ENCODE results near the gene RAC2.
"Not testable (repeated sequence)": the region's sequence is repeated elsewhere in the genome, so short reads cannot be mapped to it uniquely, and the experiment has no call there.

The RAC2 gene

GRCh38 chr22:37255558-37256006 lies 11.5 kb upstream of the RAC2 start:
- no peak for DNase-seq (ENCODE audit: low read depth)

GRCh38 chr22:37254867-37255233 lies 10.8 kb upstream of the RAC2 start:
- no peak for DNase-seq (ENCODE audit: low read depth)

- DNase-seq (ENCODE audit: low read depth): no peak
These were observed 10.3 kb upstream of the RAC2 start for GRCh38 chr22:37254209-37254866.

DNA sequence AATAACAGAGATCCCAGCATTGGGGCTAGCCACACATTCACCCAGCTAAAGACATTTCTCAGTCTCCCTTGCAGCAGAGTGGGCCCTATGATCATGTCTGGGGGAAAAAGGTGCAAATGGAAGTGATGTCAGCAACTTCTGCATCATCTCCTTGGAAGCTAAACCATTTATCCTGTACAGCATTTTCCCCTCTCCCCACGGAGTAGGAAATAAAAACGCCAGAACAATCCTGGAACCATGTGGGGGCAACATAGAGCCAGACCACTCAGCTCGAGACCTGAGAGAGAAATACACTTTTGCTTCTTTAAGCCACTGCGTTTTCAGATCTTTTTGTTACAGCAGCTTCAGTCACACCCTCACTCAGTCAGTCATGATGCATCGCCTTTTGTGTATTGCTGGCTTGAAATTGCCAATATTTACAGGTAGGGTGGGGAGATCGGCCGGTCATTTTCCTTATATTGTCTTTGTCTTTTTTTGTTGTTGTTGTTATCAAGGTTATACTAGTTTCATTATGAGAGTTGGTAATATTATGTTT lies 9.1 kb upstream of the RAC2 start:
- DNase-seq (ENCODE audit: low read depth): no peak

- DNase-seq (ENCODE audit: low read depth): not testable (repeated sequence)
These were observed 7.8 kb upstream of the RAC2 start for GRCh38 chr22:37251836-37252235.

DNA sequence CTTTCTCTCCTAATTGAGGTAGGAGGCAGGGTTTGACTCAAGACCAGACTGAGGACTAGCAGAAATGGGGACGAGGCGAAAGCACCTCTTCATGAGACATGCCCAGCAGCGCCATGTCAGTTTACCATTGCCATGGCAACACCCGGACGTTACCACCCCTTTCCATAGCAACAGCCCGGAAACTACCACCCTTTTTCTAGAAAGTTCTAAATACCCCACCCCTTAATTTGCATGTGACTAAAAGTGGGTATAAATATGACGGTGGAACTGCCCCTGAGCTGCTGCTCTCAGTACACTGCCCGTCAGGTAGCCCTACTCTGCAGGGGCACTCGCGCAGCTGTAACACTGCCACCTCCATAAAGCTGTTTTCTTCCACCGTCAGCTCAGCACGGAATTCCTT lies 5.9 kb upstream of the RAC2 start:
- DNase-seq (ENCODE audit: low read depth): no peak

GRCh38 chr22:37248251-37248650 lies 4.2 kb upstream of the RAC2 start:
- no peak for DNase-seq (ENCODE audit: low read depth)

- no peak for DNase-seq (ENCODE audit: low read depth)
These were observed 1.7 kb upstream of the RAC2 start for GRCh38 chr22:37245740-37246139.

DNA sequence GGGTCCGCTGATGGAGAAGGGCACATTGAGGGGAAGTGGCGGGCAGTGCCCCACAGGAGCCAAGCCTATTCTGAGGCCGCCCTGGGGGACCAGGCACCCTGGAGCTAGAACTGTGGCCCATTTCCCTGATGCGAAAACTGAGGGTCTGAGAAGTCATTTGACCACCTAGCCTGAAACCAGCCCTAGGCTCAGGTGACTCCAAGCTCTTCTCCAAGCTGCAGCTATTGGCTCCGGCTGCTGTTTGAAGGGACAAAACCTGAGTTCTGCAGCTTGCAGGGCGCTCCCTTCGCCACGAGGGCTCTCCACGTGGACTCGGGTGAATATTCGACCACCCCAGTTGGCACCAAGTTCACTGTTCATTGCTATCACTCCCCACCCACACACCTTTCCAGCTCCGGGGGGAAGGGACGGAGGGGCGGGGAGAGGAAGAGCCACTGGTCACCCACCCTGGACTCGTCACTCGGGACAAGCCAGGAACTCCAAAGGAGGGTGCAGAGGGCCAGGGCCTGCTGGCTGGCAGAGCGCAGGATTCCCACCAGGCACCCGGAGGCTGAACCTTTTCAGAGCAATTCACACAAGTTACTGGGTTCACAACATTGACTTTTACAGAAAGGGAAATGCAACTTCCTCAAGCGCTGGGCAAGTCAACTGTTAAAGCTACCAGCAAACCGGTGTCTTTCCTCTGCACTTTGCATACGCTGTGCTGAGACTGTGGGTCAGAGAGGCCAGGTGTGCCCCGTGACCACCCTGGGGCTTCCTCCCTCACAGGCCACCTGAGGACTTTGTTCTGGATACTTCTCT lies 1.1 kb upstream of the RAC2 start:
- no peak for DNase-seq (ENCODE audit: low read depth)

DNA sequence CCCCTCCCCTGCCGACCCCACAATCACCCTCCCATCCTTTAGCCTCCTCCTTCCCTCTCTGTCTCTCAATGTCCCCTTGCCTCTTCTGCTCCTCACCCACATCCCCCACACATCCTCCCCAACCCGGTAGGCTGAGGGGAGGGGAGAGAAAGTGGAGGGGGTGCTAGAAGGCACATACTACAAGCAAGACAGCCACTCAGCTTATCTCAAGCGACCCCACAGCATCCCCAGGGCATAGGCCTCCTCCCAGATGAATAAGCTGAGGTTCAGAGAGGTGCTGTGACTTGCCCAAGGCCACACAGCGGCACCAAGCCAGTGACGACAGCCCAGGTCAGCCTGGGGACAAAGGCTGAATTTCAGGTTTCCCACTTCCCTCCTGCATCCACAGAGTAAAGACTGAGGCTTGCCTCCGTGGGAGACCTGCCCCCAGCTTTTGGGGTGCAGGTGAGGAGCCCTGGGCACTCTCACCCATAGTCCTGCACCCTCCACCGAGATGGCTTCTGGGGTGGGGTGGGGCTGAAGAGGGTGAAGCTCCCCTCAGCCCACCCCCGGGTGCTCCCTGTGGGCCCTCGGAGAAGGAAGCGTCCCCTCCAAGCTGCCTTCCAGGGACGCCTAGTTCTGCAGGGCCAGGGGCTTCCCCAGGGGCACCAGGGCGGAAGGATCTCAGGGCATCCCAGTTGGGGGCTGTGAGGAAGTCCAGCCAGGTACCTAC lies 511 bp downstream of the RAC2 start:
- no peak for DNase-seq (ENCODE audit: low read depth)

GRCh38 chr22:37242395-37242918 lies 1.6 kb downstream of the RAC2 start:
- DNase-seq (ENCODE audit: low read depth): peak; percentile 77

DNA sequence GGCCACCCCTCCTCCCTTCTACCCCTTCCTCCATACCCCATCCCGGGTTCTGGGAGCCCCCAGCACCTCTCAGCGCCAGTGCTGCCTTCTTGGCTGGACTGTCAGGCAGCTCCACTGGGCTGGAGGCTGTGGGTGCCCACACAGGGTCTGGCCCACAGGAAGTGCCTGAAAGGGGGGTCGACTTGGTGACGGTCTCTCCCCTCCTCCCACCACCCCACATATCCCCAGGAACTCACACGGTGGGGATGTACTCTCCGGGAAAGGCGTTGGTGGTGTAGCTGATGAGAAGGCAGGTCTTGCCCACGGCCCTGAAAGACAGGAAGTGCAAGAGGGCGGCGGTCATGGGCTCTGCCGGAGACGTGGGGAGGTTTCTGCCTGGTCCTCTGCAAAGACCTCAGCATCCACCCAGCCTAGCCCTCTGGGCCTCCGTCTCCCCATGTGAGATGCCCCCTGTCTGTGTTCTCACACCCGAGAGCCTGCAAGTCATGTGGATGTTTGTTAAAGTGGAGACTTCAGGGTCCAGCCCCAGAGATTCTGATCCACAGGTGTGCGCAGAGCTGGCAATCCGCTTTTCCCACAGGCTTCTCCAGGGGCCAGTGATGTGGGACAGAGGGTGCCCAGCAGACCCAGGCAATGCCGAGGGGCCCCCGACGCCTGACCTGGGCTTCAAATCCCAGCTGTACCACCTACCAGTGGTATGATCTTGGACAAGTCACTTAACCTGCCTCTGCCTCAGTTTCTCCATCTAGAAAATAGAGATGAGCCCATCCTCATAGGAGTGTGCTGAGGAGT lies 2.5 kb downstream of the RAC2 start:
- no peak for DNase-seq (ENCODE audit: low read depth)

DNA sequence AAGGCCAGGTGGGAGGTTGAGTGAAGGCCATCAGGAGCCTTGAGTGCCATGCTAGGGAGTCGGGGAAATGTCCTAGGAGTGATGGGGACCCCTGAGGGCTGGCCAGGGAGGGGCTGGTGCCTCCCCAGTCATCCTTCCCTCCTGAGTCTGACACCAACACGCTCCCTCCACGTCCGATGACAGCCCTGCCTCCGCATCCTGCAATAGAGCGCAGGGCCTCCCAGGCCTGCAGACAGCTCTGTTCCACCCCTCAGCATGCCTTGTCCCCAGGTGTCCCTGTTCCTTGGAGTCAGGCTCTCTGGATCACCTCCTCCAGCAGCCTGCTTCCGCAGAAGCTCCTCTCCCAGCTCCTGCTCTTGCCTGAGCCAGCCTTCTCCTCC lies 3.1 kb downstream of the RAC2 start:
- no peak for DNase-seq (ENCODE audit: low read depth)

- DNase-seq (ENCODE audit: low read depth): no peak
These were observed 3.7 kb downstream of the RAC2 start for GRCh38 chr22:37240240-37240940.

DNA sequence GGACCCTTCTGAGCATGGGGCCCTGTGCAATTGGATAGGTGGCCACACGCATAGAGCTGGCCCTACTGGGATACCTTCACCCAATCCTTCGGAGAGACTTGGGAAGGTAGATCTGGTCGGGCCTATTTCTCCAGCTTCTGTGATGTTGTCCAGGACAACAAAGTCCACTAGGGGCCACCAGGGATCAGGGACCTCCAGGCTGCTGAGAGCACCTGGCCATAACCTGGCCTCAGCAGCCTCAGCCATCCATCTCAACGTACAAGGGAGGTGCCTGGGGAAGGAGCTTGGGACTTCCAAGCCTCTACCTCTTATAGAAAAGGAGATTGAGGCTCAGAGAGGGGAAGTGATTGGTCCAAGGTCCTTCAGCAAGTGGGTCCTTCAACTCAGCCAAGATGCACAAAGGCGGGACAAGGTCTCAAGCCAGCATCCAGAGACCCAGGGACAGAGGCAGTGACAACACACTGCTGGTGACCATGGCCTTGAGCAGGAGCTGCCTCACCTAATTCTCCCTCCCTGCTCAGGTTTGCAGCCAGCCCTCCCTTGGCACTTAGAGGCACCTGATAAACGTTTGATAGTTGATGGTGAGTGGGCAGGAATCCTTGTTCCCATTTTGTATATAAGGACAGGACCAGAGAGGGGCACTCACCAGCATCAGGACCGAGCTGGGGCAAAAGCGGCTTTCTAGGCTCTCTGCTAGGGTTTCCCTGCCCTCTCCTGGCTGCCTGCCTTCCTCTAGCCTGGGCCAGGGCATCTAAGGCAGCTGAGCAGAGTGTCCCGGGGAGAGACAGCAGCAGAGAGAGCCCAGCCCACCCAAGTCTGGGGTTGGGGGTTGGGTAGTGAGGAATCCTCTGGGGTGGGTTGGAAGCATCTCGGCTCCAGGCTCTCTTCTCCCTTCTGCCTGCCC lies 4.5 kb downstream of the RAC2 start:
- no peak for DNase-seq (ENCODE audit: low read depth)

- no peak for DNase-seq (ENCODE audit: low read depth)
These were observed 6.4 kb downstream of the RAC2 start for GRCh38 chr22:37237371-37238268.

DNA sequence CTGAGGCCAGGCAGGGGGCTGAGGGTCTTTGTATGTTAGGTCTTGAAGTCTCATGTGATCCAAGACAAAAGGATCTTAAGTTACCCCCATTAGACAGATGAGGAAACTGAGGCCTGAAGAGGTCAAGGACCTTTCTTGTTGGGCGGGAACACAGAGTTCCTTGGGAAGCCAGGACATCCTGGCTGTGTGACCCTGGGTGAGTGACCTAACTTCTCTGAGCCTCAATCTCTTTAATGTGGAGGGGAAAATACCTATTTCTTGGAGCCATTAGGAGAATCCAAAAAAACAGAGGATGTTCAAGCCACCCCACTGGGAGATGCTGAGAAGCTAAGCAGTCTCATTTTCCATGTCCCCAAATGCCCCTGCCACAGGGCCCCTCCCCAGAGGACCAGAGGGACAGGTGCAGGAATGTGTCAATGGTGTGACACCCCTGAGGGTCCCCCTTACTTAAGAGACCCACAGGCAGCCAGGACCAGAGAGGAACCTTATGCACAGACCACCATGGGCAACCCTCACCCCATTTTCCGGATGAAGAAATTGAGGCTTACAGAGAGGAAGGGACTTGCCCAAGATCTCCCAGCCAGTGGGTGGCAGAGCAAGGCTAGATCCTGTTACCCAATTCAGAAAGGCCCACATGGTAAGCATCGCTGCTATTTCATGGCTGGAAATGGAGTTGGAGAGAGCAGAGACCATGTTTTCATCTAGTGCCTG lies 8.0 kb downstream of the RAC2 start:
- no peak for DNase-seq (ENCODE audit: low read depth)

Data from stimulated activated CD8-positive, alpha-beta memory T cell treated with anti-CD3 and anti-CD28 coated beads, Interleukin-15, amount 100 ng/mL, for 1 hour (primary cell).